Measurements from ENCODE around the gene CFAP119. TPM values are rescaled to one million over a fixed set of nuclear protein-coding genes. Genes with fewer than 3 reads are reported as not detected.
A peak's percentile ranks its signal among the peaks of the same experiment; 100 is the strongest.

CFAP119 gene
- total and polyA plus RNA-seq, 7 donors = 0.48 to 3.0 (median 0.69) TPM

- no peaks in the 10 kb centered on the region for H3K9me3 ChIP-seq
- no peak for DNase-seq
- 80 to 87% (median 81%) methylated on average over 17 of the region's 17 CpGs for WGBS, 3 donors
- intact Hi-C loops (cut with DNase I) = no loop called here
- no peaks in the 10 kb centered on the region for H3K27me3 ChIP-seq (ENCODE audit: insufficient read depth in 3 of 3, low read length in 2 of 3)
- H3K4me3 ChIP-seq = no peak overlapping the region
- peak overlapping the region; percentile 16 for H3K27ac ChIP-seq
- H3K4me1 ChIP-seq = no peaks in the 10 kb centered on the region
- TF ChIP-seq, protein P1, sequence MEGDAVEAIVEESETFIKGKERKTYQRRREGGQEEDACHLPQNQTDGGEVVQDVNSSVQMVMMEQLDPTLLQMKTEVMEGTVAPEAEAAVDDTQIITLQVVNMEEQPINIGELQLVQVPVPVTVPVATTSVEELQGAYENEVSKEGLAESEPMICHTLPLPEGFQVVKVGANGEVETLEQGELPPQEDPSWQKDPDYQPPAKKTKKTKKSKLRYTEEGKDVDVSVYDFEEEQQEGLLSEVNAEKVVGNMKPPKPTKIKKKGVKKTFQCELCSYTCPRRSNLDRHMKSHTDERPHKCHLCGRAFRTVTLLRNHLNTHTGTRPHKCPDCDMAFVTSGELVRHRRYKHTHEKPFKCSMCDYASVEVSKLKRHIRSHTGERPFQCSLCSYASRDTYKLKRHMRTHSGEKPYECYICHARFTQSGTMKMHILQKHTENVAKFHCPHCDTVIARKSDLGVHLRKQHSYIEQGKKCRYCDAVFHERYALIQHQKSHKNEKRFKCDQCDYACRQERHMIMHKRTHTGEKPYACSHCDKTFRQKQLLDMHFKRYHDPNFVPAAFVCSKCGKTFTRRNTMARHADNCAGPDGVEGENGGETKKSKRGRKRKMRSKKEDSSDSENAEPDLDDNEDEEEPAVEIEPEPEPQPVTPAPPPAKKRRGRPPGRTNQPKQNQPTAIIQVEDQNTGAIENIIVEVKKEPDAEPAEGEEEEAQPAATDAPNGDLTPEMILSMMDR (IDR thresholded peaks at IDR 0.05) = no peak
- peaks cover 33 to 100% of the 10 kb centered on the region in 2 donors for H3K36me3 ChIP-seq (ENCODE audit: insufficient read depth in 1 of 2, low read depth in 1 of 2)
- ATAC-seq = no peak
Observed at GRCh38 chr16:30715750-30716445, 46.0 kb downstream of the CFAP119 start.

DNA sequence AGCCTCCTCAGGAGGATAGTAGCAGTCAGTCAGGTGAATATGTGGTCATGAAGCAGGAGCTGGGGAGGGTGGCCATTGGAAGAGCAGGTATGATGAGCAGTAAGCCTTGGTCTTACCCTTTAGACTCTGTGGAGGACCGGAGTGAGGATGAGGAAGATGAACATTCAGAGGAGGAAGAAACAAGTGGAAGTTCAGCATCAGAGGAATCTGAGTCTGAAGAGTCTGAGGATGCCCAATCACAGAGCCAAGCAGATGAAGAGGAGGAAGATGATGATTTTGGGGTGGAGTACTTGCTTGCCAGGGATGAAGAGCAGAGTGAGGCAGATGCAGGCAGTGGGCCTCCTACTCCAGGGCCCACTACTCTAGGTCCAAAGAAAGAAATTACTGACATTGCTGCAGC, 50.1 kb downstream of the CFAP119 start:
- Histone ChIP-seq H3K27me3 (ENCODE audit: insufficient read depth in 3 of 3, low read length in 2 of 3) (no peaks in the 10 kb centered on the region), H3K9me3 (no peaks in the 10 kb centered on the region), H3K4me1 (no peaks in the 10 kb centered on the region), H3K27ac (no peak overlapping the region), H3K36me3 (ENCODE audit: insufficient read depth in 1 of 2, low read depth in 1 of 2) (peaks cover 40 to 100% of the 10 kb centered on the region in 2 donors), H3K4me3 (no peak overlapping the region)
- WGBS, 3 donors = 98 to 100% (median 100%) methylated on average over 1 of the region's 1 CpG
- TF ChIP-seq, protein P1 (IDR thresholded peaks at IDR 0.05) = no peak
- DNase-seq (no peak), ATAC-seq (no peak)
- intact Hi-C loops (cut with DNase I) = loop anchor here in 1 of 2 donors (5.0 kb wide), 1 partner anchor 36 kb away; the partner anchor contains the start of gene PHKG2

- Histone ChIP-seq H3K4me3 (no peak overlapping the region), H3K4me1 (no peaks in the 10 kb centered on the region), H3K9me3 (no peaks in the 10 kb centered on the region), H3K36me3 (ENCODE audit: insufficient read depth in 1 of 2, low read depth in 1 of 2) (peaks cover 35 to 100% of the 10 kb centered on the region in 2 donors), H3K27me3 (ENCODE audit: insufficient read depth in 3 of 3, low read length in 2 of 3) (no peaks in the 10 kb centered on the region), H3K27ac (no peak overlapping the region)
- TF ChIP-seq, protein P1 (IDR thresholded peaks at IDR 0.05) = no peak
- intact Hi-C loops (cut with DNase I) = loop anchor here in 1 of 2 donors (5.0 kb wide), 1 partner anchor 36 kb away; the partner anchor contains the start of gene PHKG2
- WGBS, 3 donors = 96 to 99% (median 98%) methylated on average over 4 of the region's 4 CpGs
- no peak for ATAC-seq
- DNase-seq = no peak
Observed at GRCh38 chr16:30710971-30711370, 50.9 kb downstream of the CFAP119 start.

Other genes with a start within 250 kb of the CFAP119 start
- 10 to 100 TPM; 54.5 to 67.2 (median 60.2) TPM for gene ZNF768, start 235.5 kb downstream of the CFAP119 start, total RNA-seq
- 100 to 1,000 TPM in 1 of 3 donors, 10 to 100 TPM in 2; 49.0 to 125 (median 91.2) TPM for gene ZNF768, start 235.5 kb downstream of the CFAP119 start, polyA plus RNA-seq
- 10 to 100 TPM in 1 of 4 donors, 1 to 10 TPM in 3; 6.4 to 16.4 (median 8.9) TPM for gene ZNF747, start 227.2 kb downstream of the CFAP119 start, total RNA-seq
- gene ZNF747, start 227.2 kb downstream of the CFAP119 start, polyA plus RNA-seq = 10 to 100 TPM in 1 of 3 donors, 1 to 10 TPM in 2; 6.8 to 16.3 (median 7.9) TPM
- 1 to 10 TPM; 2.7 to 8.7 (median 5.2) TPM for gene ZNF764, start 203.7 kb downstream of the CFAP119 start, total RNA-seq
- 1 to 10 TPM; 1.9 to 5.1 (median 3.0) TPM for gene ZNF764, start 203.7 kb downstream of the CFAP119 start, polyA plus RNA-seq
- gene ZNF688, start 190.3 kb downstream of the CFAP119 start, total RNA-seq = 10 to 100 TPM; 11.7 to 21.2 (median 16.5) TPM
- gene ZNF688, start 190.3 kb downstream of the CFAP119 start, polyA plus RNA-seq = 10 to 100 TPM; 11.1 to 15.6 (median 13.5) TPM
- gene ZNF785, start 176.4 kb downstream of the CFAP119 start, total RNA-seq = 1 to 10 TPM; 3.4 to 5.4 (median 3.9) TPM
- 1 to 10 TPM; 1.3 to 2.8 (median 1.5) TPM for gene ZNF785, start 176.4 kb downstream of the CFAP119 start, polyA plus RNA-seq
- gene ZNF689, start 151.7 kb downstream of the CFAP119 start, total RNA-seq = 1 to 10 TPM; 3.4 to 9.6 (median 5.8) TPM
- gene ZNF689, start 151.7 kb downstream of the CFAP119 start, polyA plus RNA-seq = 1 to 10 TPM; 3.6 to 6.1 (median 5.4) TPM
- 10 to 100 TPM; 13.4 to 26.4 (median 15.9) TPM for gene PRR14, start 111.1 kb downstream of the CFAP119 start, total RNA-seq
- gene PRR14, start 111.1 kb downstream of the CFAP119 start, polyA plus RNA-seq = 10 to 100 TPM; 23.8 to 26.8 (median 25.5) TPM
- gene FBRS, start 103.6 kb downstream of the CFAP119 start, total RNA-seq = 10 to 100 TPM; 31.2 to 58.5 (median 38.6) TPM
- gene FBRS, start 103.6 kb downstream of the CFAP119 start, polyA plus RNA-seq = 10 to 100 TPM; 24.8 to 35.5 (median 29.3) TPM
- gene SRCAP, start 62.9 kb downstream of the CFAP119 start, total RNA-seq = 10 to 100 TPM; 37.8 to 50.1 (median 45.2) TPM
- gene SRCAP, start 62.9 kb downstream of the CFAP119 start, polyA plus RNA-seq = 10 to 100 TPM in 1 of 3 donors, 1 to 10 TPM in 2; 4.4 to 32.7 (median 4.5) TPM
- gene PHKG2, start 13.6 kb downstream of the CFAP119 start, total RNA-seq = 10 to 100 TPM; 10.1 to 13.5 (median 12.9) TPM
- 10 to 100 TPM; 13.2 to 21.3 (median 13.8) TPM for gene PHKG2, start 13.6 kb downstream of the CFAP119 start, polyA plus RNA-seq
- gene RNF40, start 260 bp upstream of the CFAP119 start, total RNA-seq = 10 to 100 TPM; 26.8 to 49.1 (median 36.5) TPM
- gene RNF40, start 260 bp upstream of the CFAP119 start, polyA plus RNA-seq = 10 to 100 TPM; 29.1 to 42.2 (median 33.2) TPM
- 10 to 100 TPM in 3 of 4 donors, 1 to 10 TPM in 1; 5.3 to 15.9 (median 13.1) TPM for gene ZNF629, start 25.1 kb upstream of the CFAP119 start, total RNA-seq
- 1 to 10 TPM; 1.5 to 7.8 (median 4.4) TPM for gene ZNF629, start 25.1 kb upstream of the CFAP119 start, polyA plus RNA-seq
- gene BCL7C, start 132.0 kb upstream of the CFAP119 start, total RNA-seq = 10 to 100 TPM; 13.9 to 18.1 (median 15.1) TPM
- gene BCL7C, start 132.0 kb upstream of the CFAP119 start, polyA plus RNA-seq = 10 to 100 TPM; 18.9 to 40.9 (median 30.2) TPM
- gene CTF1, start 134.6 kb upstream of the CFAP119 start, total RNA-seq = 10 to 100 TPM in 1 of 4 donors, 1 to 10 TPM in 3; 8.5 to 16.6 (median 9.4) TPM
- gene CTF1, start 134.6 kb upstream of the CFAP119 start, polyA plus RNA-seq = 1 to 10 TPM; 4.9 to 5.5 (median 5.2) TPM
- 1 to 10 TPM; 3.4 to 4.2 (median 4.1) TPM for gene FBXL19, start 161.5 kb upstream of the CFAP119 start, total RNA-seq
- 1 to 10 TPM; 2.8 to 5.4 (median 2.8) TPM for gene FBXL19, start 161.5 kb upstream of the CFAP119 start, polyA plus RNA-seq
- gene ORAI3, start 187.0 kb upstream of the CFAP119 start, total RNA-seq = 1 to 10 TPM; 3.6 to 5.8 (median 5.5) TPM
- 1 to 10 TPM; 3.5 to 6.0 (median 4.0) TPM for gene ORAI3, start 187.0 kb upstream of the CFAP119 start, polyA plus RNA-seq
- gene SETD1A, start 195.7 kb upstream of the CFAP119 start, total RNA-seq = 10 to 100 TPM; 13.3 to 19.0 (median 16.2) TPM
- gene SETD1A, start 195.7 kb upstream of the CFAP119 start, polyA plus RNA-seq = 10 to 100 TPM in 1 of 3 donors, 1 to 10 TPM in 2; 7.9 to 15.9 (median 9.4) TPM
- gene HSD3B7, start 223.1 kb upstream of the CFAP119 start, total RNA-seq = 10 to 100 TPM in 1 of 4 donors, 1 to 10 TPM in 3; 3.2 to 12.8 (median 5.4) TPM
- gene HSD3B7, start 223.1 kb upstream of the CFAP119 start, polyA plus RNA-seq = 1 to 10 TPM; 3.5 to 4.9 (median 4.1) TPM
- gene STX1B, start 248.6 kb upstream of the CFAP119 start, total RNA-seq = under 1 TPM in 3 of 4 donors, not detected in 1; 0.11 to 0.64 (median 0.26) TPM
- under 1 TPM; 0.04 to 0.14 (median 0.05) TPM for gene STX1B, start 248.6 kb upstream of the CFAP119 start, polyA plus RNA-seq

All from psoas muscle (tissue), 8 donors.